Stimulated activated CD8-positive, alpha-beta memory T cell treated with anti-CD3 and anti-CD28 coated beads, Interleukin-7, amount 100 ng/mL, for 4 hours (primary cell): ENCODE measurements around the gene DCHS1.

Experiments
- DNase-seq, 2 donors: peaks; one replicate each; pipeline ENCODE4 v3.0.0-alpha.2; 2020; ENCODE audit warnings: low read depth in 2 of 2

Gene DCHS1

GRCh38 chr11:6670202-6670830 lies 14.7 kb upstream of the DCHS1 start:
- no peak for DNase-seq

GRCh38 chr11:6667733-6668374 lies 12.2 kb upstream of the DCHS1 start:
- peak in 1 of 2 donors; percentile 24 for DNase-seq

- DNase-seq, result no peak
Measured at GRCh38 chr11:6666302-6667183, 10.9 kb upstream of the DCHS1 start.

GRCh38 chr11:6664551-6664950 lies 8.9 kb upstream of the DCHS1 start:
- DNase-seq, result no peak

- DNase-seq, result no peak
Measured at GRCh38 chr11:6663794-6664469, 8.3 kb upstream of the DCHS1 start.

GRCh38 chr11:6660712-6661111 lies 5.1 kb upstream of the DCHS1 start:
- no peak for DNase-seq

GRCh38 chr11:6658647-6659046 lies 3.0 kb upstream of the DCHS1 start:
- no peak for DNase-seq

- no peak for DNase-seq
Measured at GRCh38 chr11:6657346-6657745, 1.7 kb upstream of the DCHS1 start.

- DNase-seq, result no peak
Measured at GRCh38 chr11:6656936-6657335, 1.3 kb upstream of the DCHS1 start.

- DNase-seq, result no peak
Measured at GRCh38 chr11:6656584-6656915, 941 bp upstream of the DCHS1 start.

GRCh38 chr11:6655020-6655789 lies 404 bp downstream of the DCHS1 start:
- DNase-seq, result peak in 1 of 2 donors; percentile 23

GRCh38 chr11:6654281-6655019 lies 1.2 kb downstream of the DCHS1 start:
- DNase-seq, result peak in 1 of 2 donors; percentile 40

- DNase-seq, result no peak
Measured at GRCh38 chr11:6653656-6654055, 2.0 kb downstream of the DCHS1 start.

- no peak for DNase-seq
Measured at GRCh38 chr11:6653097-6653496, 2.5 kb downstream of the DCHS1 start.

- DNase-seq, result no peak
Measured at GRCh38 chr11:6652182-6652581, 3.4 kb downstream of the DCHS1 start.

- peak; percentile 41 to 46 for DNase-seq
Measured at GRCh38 chr11:6650980-6651379, 4.6 kb downstream of the DCHS1 start.

GRCh38 chr11:6650104-6650503 lies 5.5 kb downstream of the DCHS1 start:
- no peak for DNase-seq

- no peak for DNase-seq
Measured at GRCh38 chr11:6648501-6648900, 7.1 kb downstream of the DCHS1 start.

- DNase-seq, result no peak
Measured at GRCh38 chr11:6647836-6648235, 7.8 kb downstream of the DCHS1 start.

GRCh38 chr11:6646918-6647679 lies 8.5 kb downstream of the DCHS1 start:
- no peak for DNase-seq
